K562 (cell line): Measurements from ENCODE around the gene IDS. TPM values are rescaled to one million over a fixed set of nuclear protein-coding genes. Genes with fewer than 3 reads are reported as not detected.

ENCODE experiments used
- ARID1B ChIP-seq: fragments of 450-650 bp; IDR thresholded peaks from 2 replicates; pipeline ENCODE4 v1.6.1; 2016; ENCODE audit warnings: antibody characterized with exemption, mild to moderate bottlenecking, inconsistent platforms
- CBFA2T2 ChIP-seq: fragments of 450-650 bp; conservative IDR thresholded peaks from 2 replicates; pipeline ENCODE4 v1.6.1; 2017; ENCODE audit warnings: mild to moderate bottlenecking
- CBFA2T3 ChIP-seq: fragments of 450-650 bp; IDR thresholded peaks from 2 replicates; pipeline ENCODE4 v1.6.1; 2017
- CREM ChIP-seq: IDR thresholded peaks from 2 replicates; pipeline ENCODE4 v1.6.1; 2014; ENCODE audit warnings: antibody characterized with exemption, low read depth
- DPF2 ChIP-seq: fragments of 450-650 bp; IDR thresholded peaks from 2 replicates; pipeline ENCODE4 v1.6.1; 2016
- FOXK2 ChIP-seq, 2 experiments: fragments of 450-650 bp; IDR thresholded peaks in 1 of 2; conservative IDR thresholded peaks in 1 of 2; 2 replicates each; pipeline ENCODE4 v1.6.1; 2016; ENCODE audit warnings: low read depth in 2 of 2, mild to moderate bottlenecking in 1 of 2
- GTF2A2 ChIP-seq: IDR thresholded peaks from 2 replicates; pipeline ENCODE4 v1.6.1; 2016; ENCODE audit warnings: mild to moderate bottlenecking, missing genetic modification characterization, missing compliant biosample characterization
- HMG20A ChIP-seq: fragments of 450-650 bp; formaldehyde crosslinking; conservative IDR thresholded peaks from 2 replicates; pipeline ENCODE4 v1.4.0; 2020; ENCODE audit warnings: mild to moderate bottlenecking, mixed read lengths
- JUNB ChIP-seq: fragments of 450-650 bp; formaldehyde crosslinking; conservative IDR thresholded peaks from 2 replicates; pipeline ENCODE4 v1.4.0; 2020; ENCODE audit warnings: mild to moderate bottlenecking
- KDM4B ChIP-seq, 2 experiments: fragments of 450-650 bp in 1 of 2; sonication (generic) in 1 of 2; IDR thresholded peaks; 2 replicates each; pipeline ENCODE4 v1.6.1; 2016 to 2017; ENCODE audit warnings: borderline replicate concordance in 2 of 2, antibody characterized with exemption in 1 of 2, low read depth in 1 of 2, mild to moderate bottlenecking in 1 of 2
- MAFF ChIP-seq: IDR thresholded peaks from 2 replicates; pipeline ENCODE4 v1.6.1; 2012; ENCODE audit warnings: low read length, improper control_type of control experiment
- MBD2 ChIP-seq: sonication (generic); IDR thresholded peaks from 2 replicates; pipeline ENCODE4 v1.6.1; 2016; ENCODE audit warnings: low read depth, borderline replicate concordance
- NCOR1 ChIP-seq: fragments of 450-650 bp; IDR thresholded peaks from 2 replicates; pipeline ENCODE4 v1.6.1; 2016; ENCODE audit warnings: mild to moderate bottlenecking, moderate library complexity
- NR2F6 ChIP-seq: fragments of 450-650 bp; formaldehyde crosslinking; IDR thresholded peaks from 2 replicates; pipeline ENCODE4 v1.4.0; 2020; ENCODE audit warnings: mild to moderate bottlenecking
- SMAD4 ChIP-seq: fragments of 250-450 bp; sonication (Bioruptor Pico); conservative IDR thresholded peaks from 2 replicates; pipeline ENCODE4 v1.8.0; 2021; ENCODE audit warnings: inconsistent platforms, mild to moderate bottlenecking, moderate library complexity
- SP2 ChIP-seq: IDR thresholded peaks from 2 replicates; pipeline ENCODE4 v1.6.1; 2011; ENCODE audit warnings: mild to moderate bottlenecking, low read depth, low read length, moderate library complexity; ENCODE audit not compliant: poor library complexity, severe bottlenecking; ENCODE audit errors: extremely low read depth
- STAT5B ChIP-seq: fragments of 250-450 bp; sonication (Bioruptor Pico); IDR thresholded peaks from 2 replicates; pipeline ENCODE4 v1.8.0; 2021; ENCODE audit warnings: mild to moderate bottlenecking, inconsistent platforms
- TAL1 ChIP-seq: fragments of 450-650 bp; IDR thresholded peaks from 2 replicates; pipeline ENCODE4 v1.6.1; 2016; ENCODE audit warnings: mild to moderate bottlenecking
- ZBTB8A ChIP-seq: fragments of 450-650 bp; IDR thresholded peaks from 2 replicates; pipeline ENCODE4 v1.6.1; 2018; ENCODE audit warnings: mild to moderate bottlenecking, moderate library complexity; ENCODE audit not compliant: partially characterized antibody
- ZEB2 ChIP-seq: fragments of 450-650 bp; IDR thresholded peaks from 2 replicates; pipeline ENCODE4 v1.6.1; 2016
- ZNF197 ChIP-seq: fragments of 200-800 bp; sonication (Bioruptor generic); IDR thresholded peaks from 2 replicates; pipeline ENCODE4 v1.6.1; 2016; ENCODE audit warnings: low read depth, missing genetic modification characterization, missing compliant biosample characterization
- ZNF274 ChIP-seq: IDR thresholded peaks from 2 replicates; pipeline ENCODE4 v1.6.1; 2011; ENCODE audit warnings: low read depth, mild to moderate bottlenecking, low read length, moderate library complexity, borderline replicate concordance
- ZNF280B ChIP-seq: fragments of 250-450 bp; sonication (Bioruptor Pico); IDR thresholded peaks from 2 replicates; pipeline ENCODE4 v1.5.1; 2021; ENCODE audit warnings: mild to moderate bottlenecking
- ZNF695 ChIP-seq: fragments of 450-650 bp; formaldehyde crosslinking; IDR thresholded peaks from 2 replicates; pipeline ENCODE4 v1.4.0; 2020; ENCODE audit warnings: mild to moderate bottlenecking, moderate library complexity
- ZNF707 ChIP-seq: fragments of 250-450 bp; sonication (Bioruptor Pico); conservative IDR thresholded peaks from 2 replicates; pipeline ENCODE4 v1.8.0; 2022; ENCODE audit warnings: inconsistent platforms, mild to moderate bottlenecking, moderate library complexity
- ZSCAN32 ChIP-seq: fragments of 450-650 bp; formaldehyde crosslinking; IDR thresholded peaks from 2 replicates; pipeline ENCODE4 v1.4.0; 2020; ENCODE audit warnings: mild to moderate bottlenecking, moderate library complexity
- polyA plus RNA-seq, 8 experiments: library from polyadenylated mRNA; depleted of rRNA in 4 of 8; stranded (reverse) in 5 of 8; unstranded in 3 of 8; fragments of >200 nt; fragmentation: Nextera tagmentation in 2 of 8; fragmentation: Illumina TruSeq in 1 of 8; extraction: Ambion mirVana in 2 of 8; extraction: Trizol in 1 of 8; gene quantifications; 2 replicates each; pipeline versions ENCODE4 v1.2.1 to v1.2.3, GENCODE V29; 2011 to 2014; ENCODE audit warnings: inconsistent platforms in 1 of 8, missing spikeins in 1 of 8
- total RNA-seq, 7 experiments: library from RNA; depleted of rRNA in 6 of 7; stranded (reverse); fragments of >200 nt in 6 of 7; fragmentation: Illumina TruSeq in 2 of 7; extraction: Trizol in 2 of 7; gene quantifications; 2 replicates each; pipeline versions ENCODE4 v1.2.1 to v1.2.3, GENCODE V29; 2011 to 2021; ENCODE audit warnings: low replicate concordance in 1 of 7

IDS gene
- total and polyA plus RNA-seq, 9 of the 15 experiments (the other 6 are each of a cell fraction or from before 2014, with no cell fraction given), result 2.0 to 18.6 (median 8.6) TPM

DNA sequence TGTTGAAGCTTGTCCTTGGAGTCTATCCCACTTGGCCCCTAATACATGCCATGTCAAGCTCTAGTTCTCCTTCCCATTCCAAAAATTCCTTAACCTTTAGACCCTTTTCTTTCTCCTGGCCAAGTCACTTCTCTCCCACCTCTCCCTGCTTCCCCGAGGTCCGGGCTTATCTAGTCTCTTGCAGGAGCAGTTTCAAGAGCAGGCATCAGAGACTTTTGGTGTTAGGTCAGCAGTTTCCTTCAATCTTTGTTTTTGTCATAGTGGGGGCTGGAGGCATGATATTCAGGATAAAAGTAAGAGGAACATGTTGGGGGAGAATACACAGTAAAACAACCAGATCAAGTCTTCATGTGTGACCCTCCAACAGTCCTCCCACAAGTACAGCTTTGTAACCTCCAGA is 11.5 kb upstream of the IDS start (continued):
- TF ChIP-seq SMAD4 (CRISPR knock-in tag), result 0 out of 2 replicates have a peak, but pooled peaks have one; percentile 31
- TF ChIP-seq DPF2, result peak; percentile 78
- peak; percentile 53 for TF ChIP-seq CBFA2T2
- peak; percentile 77 for TF ChIP-seq ARID1B
- TF ChIP-seq ZNF280B (CRISPR knock-in tag), result no peak
- no peak for TF ChIP-seq ZBTB8A
- TF ChIP-seq FOXK2 (conservative IDR thresholded peaks at IDR 0.05 in 1 of 2, IDR thresholded peaks at IDR 0.05 in 1 of 2; ENCODE audit: low read depth in 2 of 2), result no peak
- no peak for TF ChIP-seq GTF2A2 (tag)
- no peak for TF ChIP-seq MBD2
- peak; percentile 37; the same call in 1 of the 2 replicates for TF ChIP-seq MAFF
- peak; percentile 77 for TF ChIP-seq CBFA2T3
- no peak for TF ChIP-seq KDM4B (IDR thresholded peaks at IDR 0.05; ENCODE audit: borderline replicate concordance in 2 of 2, low read depth in 1 of 2)
- no peak for TF ChIP-seq ZNF274
- TF ChIP-seq ZEB2, result no peak
- no peak for TF ChIP-seq ZNF707 (CRISPR knock-in tag)
- TF ChIP-seq NR2F6 (CRISPR knock-in tag), result no peak
- no peak for TF ChIP-seq HMG20A (CRISPR knock-in tag)
- 0 out of 2 replicates have a peak, but pooled peaks have one; percentile 16 for TF ChIP-seq CREM
- TF ChIP-seq ZNF197 (CRISPR knock-in tag), result no peak
- no peak for TF ChIP-seq ZSCAN32 (CRISPR knock-in tag)
- peak; percentile 35; the same call in 1 of the 2 replicates for TF ChIP-seq NCOR1
- TF ChIP-seq TAL1, result peak; percentile 54
- no peak for TF ChIP-seq SP2
- no peak for TF ChIP-seq JUNB (CRISPR knock-in tag)
- TF ChIP-seq STAT5B (CRISPR knock-in tag), result no peak
- no peak for TF ChIP-seq ZNF695 (CRISPR knock-in tag)
